Breast epithelium (tissue), 3 donors: Measurements from ENCODE around the gene PDCD2L.

ENCODE experiments used
- POLR2AphosphoS5 ChIP-seq, 3 donors: sonication (generic); formaldehyde crosslinking; IDR thresholded peaks; one replicate each; pipeline ENCODE4 v1.6.1; 2017; ENCODE audit warnings: antibody characterized with exemption in 3 of 3
- TF ChIP-seq, protein P1 (sequence below), 3 donors: fragments of 450-650 bp; IDR thresholded peaks; one replicate each; pipeline ENCODE4 v1.5.1; 2016 to 2017; ENCODE audit warnings: antibody characterized with exemption in 3 of 3, mild to moderate bottlenecking in 3 of 3, moderate library complexity in 3 of 3

- TF ChIP-seq, protein P1, sequence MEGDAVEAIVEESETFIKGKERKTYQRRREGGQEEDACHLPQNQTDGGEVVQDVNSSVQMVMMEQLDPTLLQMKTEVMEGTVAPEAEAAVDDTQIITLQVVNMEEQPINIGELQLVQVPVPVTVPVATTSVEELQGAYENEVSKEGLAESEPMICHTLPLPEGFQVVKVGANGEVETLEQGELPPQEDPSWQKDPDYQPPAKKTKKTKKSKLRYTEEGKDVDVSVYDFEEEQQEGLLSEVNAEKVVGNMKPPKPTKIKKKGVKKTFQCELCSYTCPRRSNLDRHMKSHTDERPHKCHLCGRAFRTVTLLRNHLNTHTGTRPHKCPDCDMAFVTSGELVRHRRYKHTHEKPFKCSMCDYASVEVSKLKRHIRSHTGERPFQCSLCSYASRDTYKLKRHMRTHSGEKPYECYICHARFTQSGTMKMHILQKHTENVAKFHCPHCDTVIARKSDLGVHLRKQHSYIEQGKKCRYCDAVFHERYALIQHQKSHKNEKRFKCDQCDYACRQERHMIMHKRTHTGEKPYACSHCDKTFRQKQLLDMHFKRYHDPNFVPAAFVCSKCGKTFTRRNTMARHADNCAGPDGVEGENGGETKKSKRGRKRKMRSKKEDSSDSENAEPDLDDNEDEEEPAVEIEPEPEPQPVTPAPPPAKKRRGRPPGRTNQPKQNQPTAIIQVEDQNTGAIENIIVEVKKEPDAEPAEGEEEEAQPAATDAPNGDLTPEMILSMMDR (IDR thresholded peaks at IDR 0.05), result no peak
- no peak for TF ChIP-seq POLR2AphosphoS5 (IDR thresholded peaks at IDR 0.05)
These were observed 4.2 kb downstream of the PDCD2L start for GRCh38 chr19:34408411-34408810.
